HepG2 (cell line): ENCODE data around the gene AKT2. TPM values are rescaled to one million over a fixed set of nuclear protein-coding genes. Genes with fewer than 3 reads are reported as not detected.

Experiments
- ATAC-seq: fragments of 200-7000 bp; cut with Tn5 transposase; 3 replicates; pipeline ENCODE4 v1.9.1; 2020; ENCODE audit warnings: mild to moderate bottlenecking, moderate library complexity
- BruUV-seq: library from RNA; stranded (reverse); fragments of 400-500 nt; replicated peaks from 2 replicates; lab custom pipeline; 2021; lab: Mats Ljungman, UMichigan
- CTCF ChIA-PET: fragments of 300-600 bp; formaldehyde crosslinking; extraction: SDS; loops from one replicate; lab custom pipeline; 2021; ENCODE audit warnings: low total read pairs, inconsistent platforms, low intra/inter-chr PET ratio; lab: Yijun Ruan, JAX
- POLR2A ChIA-PET: fragments of 350-600 bp; sonication (Branson Sonifier 250); formaldehyde crosslinking; loops from one replicate; lab custom pipeline; 2020; ENCODE audit warnings: antibody characterized with exemption, inconsistent platforms; lab: Yijun Ruan, JAX
- DNase-seq: peaks from one replicate; pipeline ENCODE4 v3.0.0-alpha.2; 2015; ENCODE audit warnings: low spot score
- FAIRE-seq: peaks from 3 replicates; lab custom pipeline; 2011; peaks lifted over from hg19 to GRCh38; lab: Jason Lieb, UNC
- H2AFZ ChIP-seq: one replicate; pipeline ENCODE4 v1.6.1; 2011; ENCODE audit warnings: low read length, inconsistent platforms
- H3K27ac ChIP-seq: fragments of 300-600 bp; 3 replicates; pipeline ENCODE4 v1.8.0; 2011; ENCODE audit warnings: mixed run types, mild to moderate bottlenecking, mixed read lengths, low read length, inconsistent platforms; ENCODE audit not compliant: insufficient read depth; ENCODE audit errors: extremely low read length
- H3K27me3 ChIP-seq, 2 experiments: fragments of 200-600 bp in 1 of 2; 2 replicates in 1 of 2; 3 replicates in 1 of 2; pipeline versions ENCODE4 v1.6.0 to v1.8.0; 2011; ENCODE audit warnings: low read length in 2 of 2, mild to moderate bottlenecking in 2 of 2, moderate library complexity in 2 of 2, inconsistent platforms in 1 of 2; ENCODE audit not compliant: insufficient read depth in 2 of 2, control insufficient read depth in 1 of 2
- H3K36me3 ChIP-seq, 2 experiments: fragments of 200-600 bp in 1 of 2; replicated peaks in 1 of 2; 2 replicates in 1 of 2; 3 replicates in 1 of 2; pipeline versions ENCODE4 v1.5.1 to v1.8.0; 2011; ENCODE audit warnings: low read length in 2 of 2, inconsistent platforms in 1 of 2; ENCODE audit not compliant: insufficient read depth in 2 of 2, control insufficient read depth in 1 of 2
- H3K4me1 ChIP-seq: 2 replicates; pipeline ENCODE4 v1.5.1; 2012; ENCODE audit warnings: low read length, inconsistent platforms; ENCODE audit not compliant: insufficient read depth
- H3K4me2 ChIP-seq: 2 replicates; pipeline ENCODE4 v1.6.0; 2011; ENCODE audit warnings: low read depth, low read length, inconsistent platforms
- H3K4me3 ChIP-seq, 3 experiments: fragments of 200-600 bp in 1 of 3; sonication (generic), shearing (Covaris generic) in 1 of 3; replicated peaks in 1 of 3; 2 replicates each; pipeline ENCODE4 v1.5.1; 2011 to 2016; ENCODE audit warnings: low read length in 3 of 3, inconsistent platforms in 2 of 3, low read depth in 2 of 3, mild to moderate bottlenecking in 2 of 3, control low read depth in 1 of 3, mixed read lengths in 1 of 3; ENCODE audit not compliant: insufficient read depth in 1 of 3
- H3K79me2 ChIP-seq: one replicate; pipeline ENCODE4 v1.6.1; 2011; ENCODE audit warnings: low read length, inconsistent platforms; ENCODE audit not compliant: insufficient read depth
- H3K9ac ChIP-seq: 2 replicates; pipeline ENCODE4 v1.6.0; 2011; ENCODE audit warnings: mild to moderate bottlenecking, low read depth, low read length, inconsistent platforms; ENCODE audit not compliant: insufficient read depth
- H3K9me3 ChIP-seq: 2 replicates; pipeline ENCODE4 v1.5.1; 2012; ENCODE audit warnings: mild to moderate bottlenecking, low read length
- H4K20me1 ChIP-seq: 2 replicates; pipeline ENCODE4 v1.6.0; 2011; ENCODE audit warnings: inconsistent platforms, mild to moderate bottlenecking, low read length, moderate library complexity; ENCODE audit not compliant: insufficient read depth
- AGO1 ChIP-seq: fragments of 200-400 bp; formaldehyde crosslinking; IDR thresholded peaks from 2 replicates; pipeline ENCODE4 v1.6.1; 2017; ENCODE audit warnings: mild to moderate bottlenecking, low read depth, low read length, moderate library complexity; ENCODE audit not compliant: poor library complexity, severe bottlenecking
- AGO2 ChIP-seq: fragments of 200-400 bp; formaldehyde crosslinking; optimal IDR thresholded peaks from 2 replicates; pipeline ENCODE3; 2017; ENCODE audit warnings: mild to moderate bottlenecking, low read depth, low read length, moderate library complexity
- CHD2 ChIP-seq: IDR thresholded peaks from 2 replicates; pipeline ENCODE4 v1.6.1; 2011; ENCODE audit warnings: low read depth, low read length, improper control_type of control experiment
- FLYWCH1 ChIP-seq: sonication (generic); formaldehyde crosslinking; IDR thresholded peaks from 2 replicates; pipeline ENCODE4 v1.8.1; 2023; ENCODE audit warnings: mild to moderate bottlenecking, missing genetic modification reagents
- HNRNPL ChIP-seq: fragments of 200-400 bp; formaldehyde crosslinking; IDR thresholded peaks from 2 replicates; pipeline ENCODE4 v1.6.1; 2017; ENCODE audit warnings: mild to moderate bottlenecking, low read depth, low read length
- KAT2B ChIP-seq: fragments of 150-350 bp; IDR thresholded peaks from 2 replicates; pipeline ENCODE4 v1.6.1; 2014; ENCODE audit warnings: low read depth, low read length, borderline replicate concordance
- MAFK ChIP-seq, 2 experiments: IDR thresholded peaks in 1 of 2; conservative IDR thresholded peaks in 1 of 2; 2 replicates each; pipeline ENCODE4 v1.6.1; 2011; ENCODE audit warnings: improper control_type of control experiment in 2 of 2, low read length in 2 of 2
- NR1H2 ChIP-seq: sonication (generic); formaldehyde crosslinking; IDR thresholded peaks from 2 replicates; pipeline ENCODE4 v1.8.1; 2022; ENCODE audit warnings: low read depth, missing genetic modification reagents, borderline replicate concordance
- RORA ChIP-seq: sonication (generic); formaldehyde crosslinking; IDR thresholded peaks from 2 replicates; pipeline ENCODE4 v1.5.0; 2020; ENCODE audit warnings: mild to moderate bottlenecking, missing genetic modification reagents, moderate library complexity
- TIGD3 ChIP-seq: sonication (generic); formaldehyde crosslinking; IDR thresholded peaks from 2 replicates; pipeline ENCODE4 v1.5.1; 2020; ENCODE audit warnings: mild to moderate bottlenecking, missing genetic modification reagents, borderline replicate concordance
- WGBS: methylation state at CpG from one replicate; pipeline ENCODE4 v1.1.6; 2017; ENCODE audit warnings: low lambda C conversion rate; 5-methylcytosine and 5-hydroxymethylcytosine counted together
- in situ Hi-C: cut with HindIII; loops from 2 replicates; pipeline ENCODE4 v1.10.0; 2017; ENCODE audit warnings: low pct_unique_long_range_greater_than_20kb; ENCODE audit not compliant: extremely low pct_ligation_motif_present
- intact Hi-C: fragments of 100-400 bp; cut with micrococcal nuclease; formaldehyde crosslinking; loops from one replicate; pipeline ENCODE4 v1.10.0; 2022; ENCODE audit not compliant: unreplicated experiment
- polyA plus RNA-seq, 8 experiments: library from polyadenylated mRNA; depleted of rRNA in 3 of 8; stranded (reverse) in 7 of 8; unstranded in 1 of 8; fragments of >200 nt; fragmentation: Illumina TruSeq in 4 of 8; extraction: Trizol in 4 of 8; gene quantifications; 2 replicates each; pipeline versions ENCODE4 v1.2.1 to v1.2.3, GENCODE V29; 2011 to 2016; ENCODE audit warnings: low read depth in 4 of 8, missing spikeins in 1 of 8, mixed read lengths in 1 of 8; ENCODE audit not compliant: insufficient read depth in 1 of 8
- total RNA-seq, 5 experiments: library from RNA; depleted of rRNA; stranded (reverse); fragments of >200 nt; fragmentation: Illumina TruSeq; extraction: Trizol; gene quantifications; 2 replicates each; pipeline ENCODE4 v1.2.3, GENCODE V29; 2016; ENCODE audit warnings: low read depth in 1 of 5
- TF ChIP-seq, protein P1 (sequence below): sonication (generic); formaldehyde crosslinking; IDR thresholded peaks from 2 replicates; pipeline ENCODE4 v1.8.0; 2022; ENCODE audit warnings: mild to moderate bottlenecking, missing genetic modification reagents, moderate library complexity

Gene AKT2
- total and polyA plus RNA-seq, 2 of the 13 experiments (the other 11 are each of a cell fraction or from before 2014, with no cell fraction given): 82.1 to 173 TPM

DNA sequence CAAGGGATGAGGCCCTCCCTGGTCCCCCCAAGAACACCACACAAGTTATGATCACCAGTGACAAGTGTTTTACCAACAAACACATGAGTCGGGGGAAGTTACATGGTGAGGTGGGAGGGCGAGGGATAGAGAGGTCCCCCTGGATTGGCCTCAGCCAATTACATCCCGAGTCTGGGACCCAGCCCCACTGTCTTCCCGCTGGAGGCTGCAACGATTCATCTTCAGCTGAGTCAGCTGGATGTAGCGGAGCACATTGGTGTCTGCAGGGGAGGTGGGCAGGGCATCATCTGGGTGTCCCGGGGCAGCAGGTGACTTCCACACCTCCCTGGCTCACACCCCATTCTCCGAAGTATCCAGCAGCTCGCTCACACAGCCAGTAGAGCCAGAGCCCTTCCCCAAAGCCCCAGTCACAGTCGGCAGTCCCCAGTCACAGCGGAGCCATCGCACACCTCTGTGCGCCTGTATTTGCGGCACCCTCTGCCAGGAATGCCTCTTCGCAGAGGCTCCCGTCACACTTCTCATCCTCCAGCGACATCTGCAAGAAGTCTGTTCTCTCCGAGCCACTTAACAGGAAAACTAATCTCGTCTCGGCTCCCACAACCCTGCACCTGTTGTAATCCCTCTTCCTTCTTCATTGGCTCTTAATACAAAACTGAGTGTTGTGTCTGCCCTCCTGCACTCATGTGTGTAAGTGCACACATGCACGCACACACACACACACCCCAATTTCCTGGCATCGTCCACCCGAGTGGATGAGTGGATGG is 69.0 kb downstream of the AKT2 start:
- DNase-seq: no peak
- 68% methylated on average over 17 of the region's 23 CpGs for WGBS
- Histone ChIP-seq H3K4me3 (no peak overlapping the region), H3K79me2 (no peaks in the 10 kb centered on the region), H3K27me3 (peaks cover 0 to 7% of the 10 kb centered on the region in 2 experiments; a peak in 1 of 5 replicates), H4K20me1 (no peaks in the 10 kb centered on the region), H3K9ac (no peak overlapping the region), H3K36me3 (no peaks in the 10 kb centered on the region), H3K4me2 (no peak overlapping the region), H2AFZ (no peak overlapping the region), H3K4me1 (peaks cover 7% of the 10 kb centered on the region), H3K27ac (no peak overlapping the region), H3K9me3 (no peaks in the 10 kb centered on the region)
- POLR2A ChIA-PET: no interaction called here
- intact Hi-C loops (no loop called here), in situ Hi-C loops (no loop called here)
- TF ChIP-seq, protein P1, sequence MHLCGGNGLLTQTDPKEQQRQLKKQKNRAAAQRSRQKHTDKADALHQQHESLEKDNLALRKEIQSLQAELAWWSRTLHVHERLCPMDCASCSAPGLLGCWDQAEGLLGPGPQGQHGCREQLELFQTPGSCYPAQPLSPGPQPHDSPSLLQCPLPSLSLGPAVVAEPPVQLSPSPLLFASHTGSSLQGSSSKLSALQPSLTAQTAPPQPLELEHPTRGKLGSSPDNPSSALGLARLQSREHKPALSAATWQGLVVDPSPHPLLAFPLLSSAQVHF (CRISPR knock-in tag): 0 out of 2 replicates have a peak, but pooled peaks have one; percentile 29
- TF ChIP-seq RORA (CRISPR knock-in tag) (no peak), MAFK (conservative IDR thresholded peaks at IDR 0.05 in 1 of 2, IDR thresholded peaks at IDR 0.05 in 1 of 2; ENCODE audit: low read length in 2 of 2) (peak; percentile 51 to 54; a peak in 2 of 4 replicates), NR1H2 (CRISPR knock-in tag) (no peak), FLYWCH1 (CRISPR knock-in tag) (no peak)
- CTCF ChIA-PET: no interaction called here
- ATAC-seq: no peak
- no TSS peak for BruUV-seq
- no peak for FAIRE-seq

DNA sequence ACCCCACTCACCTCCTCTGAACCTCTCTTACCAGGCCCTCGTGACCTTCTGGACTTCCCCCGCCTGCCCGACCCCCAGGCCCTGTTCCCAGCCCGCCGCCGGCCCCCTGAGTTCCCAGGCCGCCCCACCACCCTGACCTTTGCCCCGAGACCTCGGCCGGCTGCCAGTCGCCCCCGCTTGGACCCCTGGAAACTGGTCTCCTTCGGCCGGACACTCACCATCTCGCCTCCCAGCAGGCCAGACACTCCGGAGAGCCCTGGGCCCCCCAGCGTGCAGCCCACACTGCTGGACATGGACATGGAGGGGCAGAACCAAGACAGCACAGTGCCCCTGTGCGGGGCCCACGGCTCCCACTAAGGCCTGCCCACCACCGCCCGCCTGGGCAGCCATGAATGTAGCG is 70.2 kb downstream of the AKT2 start:
- TF ChIP-seq AGO2 (peak; percentile 36), AGO1 (peak; percentile 39), TIGD3 (CRISPR knock-in tag) (no peak), KAT2B (no peak), CHD2 (no peak), HNRNPL (0 out of 2 replicates have a peak, but pooled peaks have one; percentile 51)
- BruUV-seq: no TSS peak
- DNase-seq: no peak
- no peaks in the 10 kb centered on the region for H3K79me2 ChIP-seq
- no peak overlapping the region for H2AFZ ChIP-seq
- H3K9ac ChIP-seq: no peak overlapping the region
- POLR2A ChIA-PET: no interaction called here
- intact Hi-C loops: no loop called here
- H4K20me1 ChIP-seq: no peaks in the 10 kb centered on the region
- FAIRE-seq: no peak
- peaks cover 0 to 7% of the 10 kb centered on the region in 2 experiments; a peak in 1 of 5 replicates for H3K27me3 ChIP-seq
- H3K9me3 ChIP-seq: no peaks in the 10 kb centered on the region
- H3K4me2 ChIP-seq: no peak overlapping the region
- no peak for ATAC-seq
- CTCF ChIA-PET: no interaction called here
- peaks cover 0 to 2% of the 10 kb centered on the region in 2 experiments; a peak in 1 of 5 replicates for H3K36me3 ChIP-seq
- peaks cover 7% of the 10 kb centered on the region for H3K4me1 ChIP-seq
- in situ Hi-C loops: no loop called here
- no peak overlapping the region for H3K4me3 ChIP-seq
- 52% methylated on average over 18 of the region's 22 CpGs for WGBS
- no peak overlapping the region for H3K27ac ChIP-seq
